NCI-H748 treated with DMSO at 0.1 percent for 48 hours (cell line): ENCODE data around the gene BANK1.

Experiments
- DNase-seq: peaks from one replicate; lab custom pipeline; 2025; lab: John Stamatoyannopoulos, UW

BANK1 gene

GRCh38 chr4:101790521-101791181 lies at the start of gene BANK1:
Gene BANK1 (plus strand): TSS chr4:101790730. CDS start chr4:101790881, 151 bp downstream.
- DNase-seq = peak; percentile 24

GRCh38 chr4:101753721-101754120 lies 36.8 kb upstream of the BANK1 start:
- no peak for DNase-seq

- DNase-seq = no peak
These were observed 34.3 kb upstream of the BANK1 start for GRCh38 chr4:101756181-101756580.

- no peak for DNase-seq
These were observed 29.1 kb upstream of the BANK1 start for GRCh38 chr4:101761405-101761804.

GRCh38 chr4:101762025-101762424 lies 28.5 kb upstream of the BANK1 start:
- DNase-seq = no peak

- DNase-seq = no peak
These were observed 28.0 kb upstream of the BANK1 start for GRCh38 chr4:101762534-101762933.

- DNase-seq = no peak
These were observed 27.0 kb upstream of the BANK1 start for GRCh38 chr4:101763576-101763975.

GRCh38 chr4:101774807-101775206 lies 15.7 kb upstream of the BANK1 start:
- no peak for DNase-seq

GRCh38 chr4:101777431-101777830 lies 13.1 kb upstream of the BANK1 start:
- DNase-seq = no peak

- no peak for DNase-seq
These were observed 10.2 kb upstream of the BANK1 start for GRCh38 chr4:101780284-101780683.

- no peak for DNase-seq
These were observed 8.0 kb upstream of the BANK1 start for GRCh38 chr4:101782546-101782945.

- DNase-seq = no peak
These were observed 5.6 kb upstream of the BANK1 start for GRCh38 chr4:101784957-101785356.

GRCh38 chr4:101785486-101785885 lies 5.0 kb upstream of the BANK1 start:
- DNase-seq = no peak

GRCh38 chr4:101787701-101788316 lies 2.7 kb upstream of the BANK1 start:
- no peak for DNase-seq

- no peak for DNase-seq
These were observed 640 bp downstream of the BANK1 start for GRCh38 chr4:101791182-101791558.

- no peak for DNase-seq
These were observed 1.6 kb downstream of the BANK1 start for GRCh38 chr4:101792056-101792590.

- no peak for DNase-seq
These were observed 2.9 kb downstream of the BANK1 start for GRCh38 chr4:101793397-101793796.

- no peak for DNase-seq
These were observed 4.3 kb downstream of the BANK1 start for GRCh38 chr4:101794806-101795205.

GRCh38 chr4:101795704-101796103 lies 5.2 kb downstream of the BANK1 start:
- DNase-seq = no peak

- no peak for DNase-seq
These were observed 11.4 kb downstream of the BANK1 start for GRCh38 chr4:101801958-101802357.

GRCh38 chr4:101806914-101807313 lies 16.4 kb downstream of the BANK1 start:
- DNase-seq = no peak

GRCh38 chr4:101807351-101807750 lies 16.8 kb downstream of the BANK1 start:
- DNase-seq = no peak

GRCh38 chr4:101813604-101814003 lies 23.1 kb downstream of the BANK1 start:
- no peak for DNase-seq

GRCh38 chr4:101818362-101818761 lies 27.8 kb downstream of the BANK1 start:
- DNase-seq = no peak
